Astrocyte of the cerebellum (primary cell): Measurements from ENCODE around the gene KCNT2.

Experiments
- DNase-seq: peaks from one replicate; pipeline ENCODE4 v3.0.0-alpha.2; 2011; ENCODE audit warnings: low read depth
- H3K4me3 ChIP-seq: 2 replicates; pipeline ENCODE4 v1.5.1; 2011; ENCODE audit warnings: mild to moderate bottlenecking, low read depth, low read length, moderate library complexity
- in situ Hi-C: cut with HindIII; loops from 2 replicates; pipeline ENCODE4 v1.10.0; 2017; ENCODE audit warnings: low sequenced_read_pairs
- TF ChIP-seq, protein P1 (sequence below): IDR thresholded peaks from 2 replicates; pipeline ENCODE4 v1.5.1; 2012; ENCODE audit warnings: low read length, low read depth, moderate library complexity, mild to moderate bottlenecking; ENCODE audit errors: missing control alignments

The KCNT2 gene

DNA sequence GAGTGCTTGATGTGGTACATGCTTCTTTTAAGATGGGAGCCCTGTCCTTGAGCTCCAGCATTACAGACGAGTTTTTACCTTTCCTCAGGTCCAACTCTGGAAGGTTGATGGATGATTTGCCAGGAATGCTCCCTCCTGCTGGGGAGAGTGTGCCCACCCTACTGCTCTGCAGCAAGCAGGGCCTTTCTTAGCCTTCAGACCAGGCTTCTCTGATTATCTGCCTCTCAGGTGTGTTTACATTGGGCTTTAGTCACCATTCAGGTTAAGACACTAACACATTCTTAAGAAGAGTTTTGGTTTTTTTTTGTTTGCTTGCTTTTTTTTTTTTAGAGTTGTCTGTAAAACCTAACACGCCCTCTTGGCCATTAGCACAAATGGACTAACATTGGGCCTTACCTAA is 301.8 kb downstream of the KCNT2 start:
- TF ChIP-seq, protein P1, sequence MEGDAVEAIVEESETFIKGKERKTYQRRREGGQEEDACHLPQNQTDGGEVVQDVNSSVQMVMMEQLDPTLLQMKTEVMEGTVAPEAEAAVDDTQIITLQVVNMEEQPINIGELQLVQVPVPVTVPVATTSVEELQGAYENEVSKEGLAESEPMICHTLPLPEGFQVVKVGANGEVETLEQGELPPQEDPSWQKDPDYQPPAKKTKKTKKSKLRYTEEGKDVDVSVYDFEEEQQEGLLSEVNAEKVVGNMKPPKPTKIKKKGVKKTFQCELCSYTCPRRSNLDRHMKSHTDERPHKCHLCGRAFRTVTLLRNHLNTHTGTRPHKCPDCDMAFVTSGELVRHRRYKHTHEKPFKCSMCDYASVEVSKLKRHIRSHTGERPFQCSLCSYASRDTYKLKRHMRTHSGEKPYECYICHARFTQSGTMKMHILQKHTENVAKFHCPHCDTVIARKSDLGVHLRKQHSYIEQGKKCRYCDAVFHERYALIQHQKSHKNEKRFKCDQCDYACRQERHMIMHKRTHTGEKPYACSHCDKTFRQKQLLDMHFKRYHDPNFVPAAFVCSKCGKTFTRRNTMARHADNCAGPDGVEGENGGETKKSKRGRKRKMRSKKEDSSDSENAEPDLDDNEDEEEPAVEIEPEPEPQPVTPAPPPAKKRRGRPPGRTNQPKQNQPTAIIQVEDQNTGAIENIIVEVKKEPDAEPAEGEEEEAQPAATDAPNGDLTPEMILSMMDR = no peak
- no peak for DNase-seq
- in situ Hi-C loops = no loop called here
- no peak overlapping the region for H3K4me3 ChIP-seq

DNA sequence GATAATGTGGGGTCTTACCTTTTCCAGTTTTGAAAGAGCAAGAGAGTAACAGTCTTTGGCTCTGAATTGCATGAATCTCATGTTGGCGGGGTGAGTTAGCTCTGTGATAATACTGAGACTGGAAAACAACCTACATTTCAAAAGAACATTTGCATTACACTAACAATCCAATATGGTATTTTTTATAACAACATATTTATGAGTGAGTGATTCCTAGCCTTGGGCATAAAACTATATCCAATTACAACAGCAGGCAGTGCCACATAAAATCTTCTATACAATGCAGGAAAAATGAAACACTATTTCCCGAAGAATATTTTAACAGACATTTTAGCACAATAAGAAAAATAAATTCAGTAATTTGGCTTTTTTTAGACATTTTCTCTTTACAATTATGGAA is 303.0 kb downstream of the KCNT2 start:
- in situ Hi-C loops = no loop called here

DNA sequence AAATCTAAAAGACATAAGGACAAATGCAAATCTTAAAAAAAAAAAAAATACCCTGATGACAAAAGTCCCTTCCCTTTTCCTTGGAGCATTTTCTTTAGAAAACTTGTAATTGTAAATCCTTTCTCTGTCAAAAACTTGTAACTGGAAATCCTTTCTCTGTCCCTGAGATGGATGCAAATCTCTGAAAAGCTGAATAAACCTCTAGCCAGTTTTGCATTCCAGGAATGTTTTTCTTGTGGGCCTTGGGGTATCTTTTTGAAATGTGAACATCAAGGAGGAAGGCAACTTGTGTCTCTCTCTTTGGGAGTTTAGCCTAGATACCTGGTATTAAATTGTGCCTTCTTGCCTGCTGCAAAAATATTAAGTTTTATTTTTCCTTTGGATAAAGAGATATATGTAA is 305.3 kb downstream of the KCNT2 start:
- DNase-seq = no peak
- TF ChIP-seq, protein P1 = no peak
- H3K4me3 ChIP-seq = no peak overlapping the region
- in situ Hi-C loops = no loop called here

More for the DNA sequence above, 303.0 kb downstream of the KCNT2 start:
- TF ChIP-seq, protein P1 = no peak
- H3K4me3 ChIP-seq = no peak overlapping the region
- no peak for DNase-seq

DNA sequence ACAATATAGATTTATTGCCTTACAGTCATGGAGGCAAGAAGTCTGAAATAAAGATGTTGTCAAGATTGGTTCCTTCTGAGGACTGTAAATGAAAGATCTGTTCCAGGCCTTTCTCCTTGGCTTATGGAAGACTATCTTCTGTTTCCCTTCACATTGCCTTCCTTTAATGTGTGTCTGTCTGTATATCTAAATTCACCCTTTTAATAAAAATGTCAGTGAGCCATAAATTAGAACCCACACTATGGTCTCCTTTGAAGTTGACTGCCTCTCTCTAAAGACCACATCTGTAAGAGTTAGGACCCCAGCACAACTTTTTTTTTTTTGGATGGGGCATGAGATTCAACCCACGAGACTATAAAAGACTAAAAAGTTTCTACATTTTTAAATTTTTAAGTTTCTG is 305.8 kb downstream of the KCNT2 start:
- TF ChIP-seq, protein P1 = no peak
- DNase-seq = no peak
- in situ Hi-C loops = no loop called here
- H3K4me3 ChIP-seq = no peak overlapping the region

DNA sequence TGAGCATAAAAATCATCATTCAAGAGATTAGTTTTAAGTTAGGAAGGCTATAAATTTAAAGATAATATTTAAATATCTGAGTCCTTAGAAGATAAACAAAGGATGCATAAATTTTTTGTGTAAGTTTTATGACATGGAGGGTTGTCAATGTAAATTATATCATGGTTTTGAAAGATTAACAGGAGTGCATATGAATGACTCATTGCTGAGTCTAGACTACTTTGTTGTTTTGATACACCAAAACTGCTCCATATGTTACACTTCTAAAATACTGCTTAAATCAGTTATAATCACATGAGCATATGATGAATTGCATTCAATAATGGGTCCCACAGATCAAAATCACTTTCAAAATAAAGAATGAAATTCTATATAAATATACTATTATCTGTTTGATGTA is 312.5 kb downstream of the KCNT2 start:
- in situ Hi-C loops = no loop called here
- no peak for DNase-seq
- H3K4me3 ChIP-seq = no peak overlapping the region
- TF ChIP-seq, protein P1 = no peak

DNA sequence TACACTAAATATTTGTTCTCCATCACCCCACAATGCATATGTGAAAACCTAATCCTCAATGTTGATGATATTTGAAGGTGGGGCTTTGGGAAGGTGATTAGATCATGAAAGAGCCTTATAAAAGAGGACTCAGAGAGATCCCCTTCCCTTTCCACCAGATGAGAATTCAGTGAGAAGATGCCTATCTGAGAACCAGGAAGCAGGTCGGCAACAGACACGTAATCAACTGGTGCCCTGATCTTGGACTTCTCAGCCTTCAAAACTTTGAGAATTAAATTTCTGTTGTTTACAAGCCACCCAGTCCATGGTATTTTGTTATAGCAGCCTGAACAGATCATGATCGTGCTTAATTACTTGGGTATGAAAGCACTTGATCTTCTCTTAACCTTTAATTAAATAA is 329.4 kb downstream of the KCNT2 start:
- no peak for DNase-seq
- in situ Hi-C loops = no loop called here
- H3K4me3 ChIP-seq = no peak overlapping the region
- TF ChIP-seq, protein P1 = no peak

DNA sequence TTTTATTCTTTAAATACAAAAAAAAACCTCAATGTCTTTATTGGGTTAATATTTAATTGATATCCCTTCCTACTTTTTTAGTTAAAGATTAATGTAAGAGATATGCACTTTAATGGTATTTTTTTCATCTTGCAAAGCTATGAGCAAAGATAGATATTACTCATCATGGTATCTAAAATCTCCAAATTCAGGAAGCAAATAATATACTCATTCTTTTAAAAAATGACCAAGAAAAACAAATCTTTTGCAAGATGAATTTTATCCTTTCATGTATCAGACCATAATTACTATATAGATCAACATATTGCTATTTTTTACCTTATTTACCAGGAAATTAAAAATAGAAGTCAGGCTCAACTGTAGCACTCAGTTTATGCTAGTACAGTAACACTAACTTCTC is 330.4 kb downstream of the KCNT2 start:
- no peak overlapping the region for H3K4me3 ChIP-seq
- no peak for DNase-seq
- TF ChIP-seq, protein P1 = no peak
- in situ Hi-C loops = no loop called here
